GM21723 (cell line): ENCODE data around the gene GRK5.
"Not testable (repeated sequence)": the region's sequence is repeated elsewhere in the genome, so short reads cannot be mapped to it uniquely, and the experiment has no call there.

Experiments
- ATAC-seq: cut with Tn5 transposase; IDR thresholded peaks from one replicate; pipeline ENCODE4 v1.9.1; 2021; ENCODE audit warnings: mild to moderate bottlenecking, moderate library complexity; ENCODE audit not compliant: unreplicated experiment

GRK5 gene

DNA sequence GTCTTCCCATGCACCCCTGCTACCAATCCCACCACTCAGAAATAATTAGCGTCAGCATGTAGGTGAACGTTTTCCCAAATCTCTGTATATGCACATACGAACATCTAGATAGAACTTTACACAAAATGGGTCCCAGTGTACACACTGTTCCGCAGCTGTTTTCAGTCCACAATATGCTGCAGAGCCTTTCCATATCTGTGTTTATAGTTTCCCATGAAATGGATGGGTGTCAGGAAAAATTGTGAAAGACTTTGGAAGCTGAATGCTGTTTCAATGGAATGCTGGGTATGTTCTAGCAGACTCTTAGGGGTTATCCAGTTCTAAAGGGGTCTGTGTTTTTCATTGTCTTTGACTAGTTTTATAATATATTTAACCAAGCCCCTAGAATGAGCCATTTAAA, 13.8 kb downstream of the GRK5 start:
- no peak for ATAC-seq

DNA sequence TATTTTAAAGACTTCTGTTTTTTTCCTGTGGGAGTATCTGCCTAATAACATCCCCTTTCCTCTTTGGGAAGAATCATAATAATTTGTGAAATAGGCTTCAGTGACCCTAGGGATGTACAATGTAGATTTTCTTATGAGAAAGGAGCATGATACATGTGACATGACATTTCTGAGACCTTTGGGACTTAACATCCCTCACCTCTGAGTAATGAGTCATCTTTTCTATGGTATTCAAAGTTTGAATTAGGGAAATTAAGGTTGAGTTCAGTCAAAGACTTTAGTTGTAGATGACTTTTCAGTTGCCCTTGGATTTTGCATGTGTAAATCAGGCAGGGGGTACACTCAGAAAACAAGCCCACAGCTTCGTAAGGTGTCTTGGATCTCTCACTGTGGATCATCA, 14.3 kb downstream of the GRK5 start:
- no peak for ATAC-seq

DNA sequence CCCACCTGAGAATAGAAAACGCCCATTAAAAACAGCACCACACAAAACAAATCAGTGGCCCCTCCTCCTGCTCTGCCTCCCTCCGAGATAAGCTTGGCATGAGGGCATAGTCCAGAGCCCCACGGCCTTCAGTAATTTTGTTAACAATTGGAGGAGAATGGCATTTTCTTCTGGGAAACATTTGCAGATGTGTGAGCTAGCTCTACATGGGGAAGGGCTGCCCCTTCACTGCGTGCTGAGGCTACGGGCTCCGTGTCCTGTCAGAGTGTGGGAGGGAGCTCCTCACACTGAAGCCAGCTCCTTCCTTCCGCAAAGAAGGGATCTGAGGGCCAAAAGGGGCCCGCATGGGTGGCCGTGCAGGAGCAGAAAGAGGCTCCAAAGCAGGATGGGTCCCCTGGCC, 15.2 kb downstream of the GRK5 start:
- ATAC-seq = no peak

DNA sequence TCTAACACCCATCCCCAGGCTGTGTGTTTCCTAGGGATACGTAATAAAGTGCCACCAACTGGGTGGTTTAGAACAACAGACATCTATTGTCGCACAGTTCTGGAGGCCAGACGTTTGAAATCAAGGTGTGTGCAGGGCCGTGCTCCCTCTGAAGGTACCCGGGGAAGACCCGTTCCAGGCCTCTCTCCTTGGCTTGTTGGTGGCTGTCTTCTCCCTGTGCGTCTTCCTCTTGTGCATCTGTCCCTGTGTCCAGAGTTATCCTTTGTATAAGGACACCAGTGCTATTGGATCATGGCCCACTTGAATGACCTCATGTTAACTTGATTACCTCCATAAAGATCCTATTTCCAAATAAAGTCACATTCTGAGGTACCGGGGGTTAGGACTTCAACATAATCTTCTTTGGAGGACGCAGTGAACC, 15.6 kb downstream of the GRK5 start:
- no peak for ATAC-seq

DNA sequence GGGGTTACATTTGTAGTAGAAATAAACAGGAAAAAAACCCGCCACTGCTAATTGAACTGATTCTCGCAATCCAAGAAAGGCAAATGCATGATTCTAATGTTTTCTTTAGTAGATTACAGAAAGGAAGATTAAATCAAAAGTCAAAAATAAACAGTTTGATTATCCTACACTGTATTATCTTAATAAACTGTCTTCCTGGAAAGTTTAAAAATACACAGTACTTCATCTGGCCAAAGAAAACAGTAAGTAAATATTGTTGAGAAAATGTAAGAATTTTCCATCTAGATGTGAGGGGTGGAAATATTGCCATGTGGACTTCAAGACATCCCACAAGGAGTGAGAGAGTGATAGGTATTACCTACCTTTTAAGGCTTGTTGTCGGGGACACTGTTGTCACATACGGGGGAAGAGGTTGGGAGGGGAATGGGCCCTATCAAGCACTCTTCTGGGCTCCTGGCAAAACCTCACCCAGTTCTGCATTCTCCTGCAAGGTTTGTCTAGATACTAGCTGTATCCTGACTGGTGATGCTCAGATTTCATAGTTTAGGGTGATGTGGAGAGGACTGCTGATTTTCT, 17.8 kb downstream of the GRK5 start:
- ATAC-seq = no peak

DNA sequence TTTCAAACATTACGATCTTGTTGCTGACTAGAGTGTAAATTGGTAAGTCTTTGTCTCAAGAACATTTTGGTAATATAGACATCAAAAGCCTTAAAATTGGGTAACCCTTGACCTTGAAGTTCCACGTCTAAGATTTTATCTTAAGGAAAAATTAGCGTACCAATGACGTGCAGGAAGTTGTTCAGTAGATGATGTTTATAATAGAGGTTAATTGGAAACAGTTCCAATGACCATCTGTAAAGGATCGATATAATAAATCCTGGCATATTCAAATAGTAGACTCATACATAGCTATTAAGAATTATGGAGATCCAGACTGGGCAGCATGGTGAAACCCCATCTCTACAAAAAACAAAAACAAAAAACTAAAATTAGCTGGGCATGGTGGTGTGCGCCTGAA, 20.5 kb downstream of the GRK5 start:
- ATAC-seq = no peak

DNA sequence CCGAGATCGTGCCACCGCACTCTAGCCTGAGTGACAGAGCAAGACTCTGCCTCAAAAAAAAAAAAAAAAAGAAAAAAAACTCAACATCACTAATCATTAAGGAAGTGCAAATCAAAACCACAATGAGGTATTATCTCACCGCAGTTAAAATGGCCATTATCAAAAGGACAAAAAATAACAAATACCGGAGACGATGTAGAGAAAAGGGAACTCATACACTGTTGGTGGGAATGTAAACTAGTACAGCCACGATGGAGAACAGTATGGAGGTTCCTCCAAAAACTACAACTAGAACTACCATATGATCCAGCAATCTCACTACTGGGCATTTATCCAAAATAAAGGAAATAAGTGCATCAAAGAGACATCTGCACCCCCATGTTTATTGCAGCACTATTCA, 24.3 kb downstream of the GRK5 start:
- ATAC-seq = no peak

DNA sequence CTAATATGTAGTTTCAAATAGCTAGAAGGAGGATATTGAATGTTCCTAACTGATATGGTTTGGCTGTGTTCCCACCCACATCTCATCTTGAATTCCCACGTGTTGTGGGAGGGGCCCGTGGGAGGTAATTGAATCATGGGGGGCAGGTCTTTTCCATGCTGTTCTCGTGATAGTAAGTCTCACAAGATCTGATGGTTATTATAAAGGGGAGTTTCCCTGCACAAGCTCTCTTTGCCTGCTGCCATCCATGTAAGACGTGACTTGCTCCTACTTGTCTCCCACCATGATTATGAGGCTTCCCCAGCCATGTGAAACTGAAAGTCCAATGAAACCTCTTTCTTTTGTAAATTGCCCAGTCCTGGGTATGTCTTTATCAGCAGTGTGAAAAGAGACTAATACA, 25.1 kb downstream of the GRK5 start:
- not testable (repeated sequence) for ATAC-seq

DNA sequence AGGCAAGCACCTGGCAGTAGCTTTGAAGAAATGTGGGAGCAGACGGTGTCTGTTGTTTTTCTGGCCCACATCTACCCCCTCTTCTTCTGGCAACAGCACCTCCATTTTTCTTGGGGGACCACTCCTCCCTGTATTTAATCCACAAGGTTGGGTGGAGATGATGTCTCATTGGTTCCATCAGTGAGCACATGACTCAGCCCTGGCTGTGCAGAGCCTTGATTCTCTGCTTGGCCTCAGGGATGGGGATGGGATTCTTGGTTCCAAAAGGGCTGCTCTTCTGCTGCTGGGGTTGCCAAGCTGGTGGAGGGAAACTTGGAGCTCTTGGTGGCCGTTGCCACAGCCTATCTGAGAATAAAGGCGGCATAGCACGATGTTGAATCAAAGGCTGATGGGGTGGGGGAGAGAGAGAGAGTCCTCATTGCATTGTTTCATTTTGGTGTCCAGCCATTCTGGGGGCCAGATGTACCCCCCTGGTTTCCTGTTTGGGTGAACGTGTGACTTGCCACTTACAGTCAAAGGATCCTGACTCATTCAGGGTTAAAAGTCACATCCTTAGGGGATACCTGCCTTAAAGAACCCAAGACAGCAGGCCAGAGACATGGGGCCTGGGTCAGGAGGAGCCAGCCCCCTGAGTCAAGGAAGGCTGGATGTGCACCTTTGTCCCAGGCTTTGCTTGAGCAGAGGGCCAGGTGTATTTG, 25.9 kb downstream of the GRK5 start:
- no peak for ATAC-seq

DNA sequence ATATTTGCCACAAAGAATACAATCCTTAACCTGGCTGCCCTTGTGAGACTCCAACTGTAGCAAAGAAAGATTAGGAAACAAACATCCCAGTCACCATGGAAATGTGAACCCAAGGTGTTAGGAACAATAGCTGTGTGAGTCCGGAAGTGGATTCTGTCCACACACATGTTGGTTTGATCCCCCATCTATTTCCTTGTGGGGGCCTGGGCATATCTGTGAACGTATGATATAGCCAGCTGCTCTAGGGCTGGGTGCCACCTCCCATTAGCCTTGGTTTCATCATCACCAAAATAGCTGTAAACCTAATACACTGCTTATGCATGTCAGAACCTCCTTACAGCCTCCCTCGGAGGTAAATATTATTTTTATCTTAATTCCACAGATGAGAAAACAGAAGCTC, 26.4 kb downstream of the GRK5 start:
- no peak for ATAC-seq

DNA sequence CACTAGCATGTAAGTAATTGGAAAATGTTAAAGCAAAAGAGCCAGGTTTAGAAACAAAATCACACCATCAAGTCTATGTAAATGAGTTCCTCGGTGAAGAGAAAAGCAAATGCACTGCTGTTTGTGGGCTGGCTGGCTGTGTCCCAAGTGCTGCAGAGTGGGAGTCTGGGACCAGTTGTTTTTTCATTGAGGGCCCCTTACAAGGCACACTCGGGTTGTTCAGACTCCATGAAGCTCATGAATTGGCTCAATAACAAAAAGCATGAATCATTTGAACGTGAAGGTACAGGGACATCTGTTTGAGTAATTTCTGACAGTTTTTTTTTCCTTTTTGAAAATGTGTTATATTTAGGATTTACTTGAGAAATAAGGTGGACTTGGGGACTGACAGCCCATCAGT, 28.0 kb downstream of the GRK5 start:
- ATAC-seq = no peak

DNA sequence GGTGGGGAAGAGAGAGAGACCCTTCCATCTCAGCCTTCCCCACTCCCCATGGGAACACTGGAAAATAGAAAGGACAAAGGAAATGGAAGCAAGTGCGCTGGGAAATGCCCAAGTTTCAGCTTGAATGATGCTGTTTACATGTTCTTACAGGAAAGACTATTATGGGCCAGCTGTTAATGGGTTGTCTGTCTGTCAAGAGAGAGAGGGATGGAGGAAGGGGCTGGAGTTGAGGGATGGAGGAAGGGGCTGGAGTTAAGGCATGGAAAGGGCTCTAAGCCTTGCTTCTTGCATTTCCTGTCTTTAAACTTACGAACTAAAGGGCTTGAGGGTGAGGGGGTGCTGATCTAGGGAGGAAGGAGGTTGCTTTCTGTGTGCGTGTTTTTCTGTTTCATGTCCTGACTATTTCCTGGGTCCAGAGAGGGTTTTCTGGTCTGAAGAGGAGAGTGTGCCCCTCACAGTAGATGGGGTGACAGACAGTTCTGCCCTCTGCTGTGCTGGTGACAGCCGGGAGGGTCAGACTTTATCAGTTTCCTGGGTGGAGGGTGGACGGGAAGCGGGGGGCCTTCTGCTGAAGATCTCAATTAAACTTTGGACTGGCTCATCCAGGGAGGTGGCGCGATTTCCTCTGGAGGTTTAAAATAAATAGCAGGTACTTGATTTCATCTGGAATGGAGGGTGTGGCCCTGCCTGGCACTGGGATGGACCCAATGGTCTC, 30.5 kb downstream of the GRK5 start:
- ATAC-seq = no peak

DNA sequence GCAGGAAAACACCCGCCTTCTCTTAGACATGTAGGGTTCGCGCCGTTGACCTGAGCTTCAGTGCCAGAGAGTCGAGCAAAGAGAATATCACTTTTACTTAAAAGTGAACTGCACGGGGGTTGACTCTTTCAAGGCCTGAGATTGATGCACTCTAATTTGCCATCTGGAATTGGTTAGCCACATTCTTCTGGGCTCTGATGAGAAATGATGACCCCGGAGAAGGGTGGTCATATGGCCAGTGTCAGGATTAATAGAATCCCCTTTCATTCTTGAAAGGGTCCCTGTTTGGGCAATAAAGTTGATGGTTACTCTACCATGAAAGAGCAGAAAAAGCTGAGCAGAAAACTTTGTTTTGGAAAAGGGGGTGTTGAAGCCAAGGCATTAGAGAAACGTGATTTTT, 31.2 kb downstream of the GRK5 start:
- no peak for ATAC-seq

DNA sequence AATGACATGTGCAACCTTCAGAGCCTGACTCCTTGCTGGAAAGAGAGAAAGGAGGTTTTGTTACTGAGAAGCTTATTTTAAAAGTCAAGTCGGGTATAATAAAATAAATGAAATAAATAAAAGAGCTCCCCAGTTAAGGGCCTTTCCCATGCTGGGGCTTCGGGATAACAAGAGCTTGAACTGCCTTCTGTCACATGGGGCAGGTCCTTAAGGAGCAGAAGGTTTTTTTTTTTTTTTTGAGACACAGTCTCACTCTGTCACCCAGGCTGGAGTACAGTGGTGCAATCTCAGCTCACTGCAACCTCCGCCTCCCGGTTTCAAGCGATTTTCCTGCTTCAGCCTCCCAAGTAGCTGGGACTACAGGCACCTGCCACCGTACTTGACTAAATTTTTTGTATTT, 31.6 kb downstream of the GRK5 start:
- ATAC-seq = not testable (repeated sequence)

DNA sequence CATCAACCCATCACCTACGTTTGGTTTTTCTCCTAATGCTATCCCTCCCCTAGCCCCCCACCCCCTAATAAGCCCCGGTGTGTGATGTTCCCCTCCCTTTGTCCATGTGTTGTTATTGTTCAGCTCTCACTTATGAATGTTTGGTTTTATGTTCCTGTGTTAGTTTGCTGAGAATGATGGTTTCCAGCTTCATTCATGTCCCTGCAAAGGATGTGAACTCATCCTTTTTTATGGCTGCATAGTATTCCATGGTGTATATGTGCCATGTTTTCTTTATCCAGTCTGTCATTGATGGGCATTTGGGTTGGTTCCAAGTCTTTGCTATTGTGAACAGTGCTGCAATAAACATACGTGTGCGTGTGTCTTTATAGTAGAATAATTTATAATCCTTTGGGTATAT, 32.3 kb downstream of the GRK5 start:
- ATAC-seq = not testable (repeated sequence)

DNA sequence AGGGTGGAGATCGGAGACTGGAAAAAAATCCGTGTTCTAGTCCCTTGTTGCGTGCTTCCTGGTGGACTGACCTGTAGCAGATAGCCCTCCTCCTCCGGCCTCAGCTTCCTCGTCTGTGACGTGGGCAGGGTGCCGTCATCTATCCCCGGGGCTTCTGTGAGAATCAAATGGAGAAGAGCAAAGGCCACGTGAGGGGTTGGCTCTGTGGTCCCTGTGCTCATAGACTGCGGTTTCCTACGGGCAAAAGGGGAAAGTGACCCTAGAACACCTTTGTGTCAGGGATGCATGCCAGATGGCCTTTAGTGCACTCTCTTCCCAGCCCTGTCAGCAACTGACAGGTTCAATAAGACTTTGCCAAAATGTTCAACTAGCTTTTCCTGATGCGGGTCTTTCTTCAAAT, 33.7 kb downstream of the GRK5 start:
- ATAC-seq = no peak

DNA sequence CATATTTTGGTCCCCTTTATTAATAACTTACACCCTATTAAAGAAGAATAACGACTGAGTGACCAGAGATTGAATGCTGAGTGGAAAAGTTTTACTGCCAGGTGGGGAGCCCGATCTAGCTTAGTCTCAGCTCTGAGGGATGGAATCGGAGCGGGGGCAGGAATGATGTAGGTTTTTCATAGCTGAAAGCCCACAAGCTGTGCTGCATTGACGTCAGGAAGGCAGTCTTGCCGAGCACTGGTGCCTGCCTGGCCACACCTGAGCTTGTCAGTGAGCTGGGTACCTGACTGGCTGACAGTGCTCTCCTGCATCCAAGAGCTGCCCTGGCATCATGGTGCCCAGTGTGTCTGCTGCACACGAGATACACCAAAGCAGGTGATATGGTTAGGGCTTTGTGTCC, 34.8 kb downstream of the GRK5 start:
- no peak for ATAC-seq

DNA sequence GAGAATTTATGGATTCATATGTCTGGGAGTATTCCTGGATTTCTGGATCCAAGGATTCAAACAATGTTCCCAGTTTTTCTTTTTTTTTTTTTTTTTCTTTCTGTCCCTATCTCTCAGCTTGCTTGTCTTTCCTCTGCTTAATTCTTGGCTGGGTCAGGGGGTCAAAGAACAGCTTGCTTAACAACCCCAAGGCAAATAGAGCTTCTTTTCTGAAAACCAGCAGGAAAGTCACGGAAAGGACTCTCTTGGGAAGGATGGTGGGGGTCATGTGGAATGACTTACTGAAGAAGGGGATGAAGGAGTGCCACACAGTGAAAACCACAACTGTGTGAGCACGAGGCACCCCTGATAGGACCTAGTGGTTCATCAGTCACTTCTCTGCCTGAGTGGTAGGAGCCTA, 36.1 kb downstream of the GRK5 start:
- ATAC-seq = no peak

DNA sequence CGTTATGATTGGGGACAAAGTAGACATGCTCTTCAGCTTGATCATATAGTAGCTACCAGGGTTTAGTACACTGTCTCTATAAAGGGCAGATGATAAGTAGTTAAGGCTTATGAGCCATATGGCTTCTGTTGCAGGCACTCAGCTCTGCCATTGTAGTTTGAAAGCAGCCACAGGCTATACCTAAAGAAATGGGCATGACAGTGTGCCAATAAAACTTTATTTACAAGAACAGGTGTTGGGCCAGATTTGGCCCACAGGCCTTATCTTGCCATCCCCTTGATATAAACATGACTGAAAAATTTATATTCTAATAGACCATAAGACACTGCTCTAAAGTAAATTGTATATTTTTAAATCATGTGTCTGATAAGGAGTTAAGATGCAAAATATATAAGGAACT, 36.6 kb downstream of the GRK5 start:
- no peak for ATAC-seq

DNA sequence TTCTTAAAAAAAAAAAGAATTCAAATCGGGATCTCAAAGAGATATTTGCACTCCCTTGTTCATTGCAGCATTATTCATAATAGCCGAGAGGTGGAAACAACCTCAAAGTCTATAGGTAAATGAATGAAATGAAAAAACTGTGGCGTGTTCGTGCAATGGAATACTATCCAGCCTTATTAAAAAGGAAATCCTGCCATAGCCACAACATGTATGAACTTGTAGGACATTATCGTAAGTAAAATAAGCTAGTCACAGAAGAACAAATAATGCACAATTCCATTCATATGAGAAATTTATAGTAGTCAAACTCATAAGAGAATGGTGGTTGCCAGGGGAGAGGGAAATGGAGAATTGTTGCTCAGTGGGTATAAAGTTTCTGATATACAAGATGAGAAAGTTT, 37.9 kb downstream of the GRK5 start:
- no peak for ATAC-seq

DNA sequence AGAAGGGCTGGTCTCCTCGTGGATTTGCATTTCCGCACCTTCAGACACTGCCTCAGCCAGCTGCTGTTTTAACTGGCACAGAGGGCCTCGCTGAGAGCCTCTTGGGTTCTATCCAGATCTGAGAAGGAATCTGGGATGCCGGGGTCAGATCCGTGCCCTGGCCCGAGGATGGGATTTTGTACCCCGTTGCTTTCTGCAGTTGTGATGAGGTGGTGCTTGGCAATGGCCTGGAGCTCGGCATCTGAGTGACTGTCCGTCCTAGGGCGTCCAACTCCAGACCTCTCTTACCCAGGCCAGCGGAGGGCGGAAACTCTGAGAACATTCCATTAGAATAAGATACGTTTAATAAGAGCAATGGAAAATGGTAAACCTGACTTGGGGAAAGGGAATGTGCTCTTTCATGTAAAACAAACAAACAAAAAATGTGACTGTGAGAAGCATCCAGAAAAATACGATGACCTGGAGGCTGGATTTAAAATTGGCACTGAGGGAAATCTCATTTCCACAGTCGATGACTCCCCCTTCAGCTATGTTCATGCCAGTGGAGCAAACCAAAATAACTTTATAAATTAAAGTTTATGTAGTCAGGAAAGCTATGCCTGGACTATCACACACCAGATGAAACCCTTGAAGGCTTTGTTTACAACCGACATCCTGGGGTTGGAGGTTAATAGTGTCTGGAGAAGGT, 39.6 kb downstream of the GRK5 start:
- no peak for ATAC-seq

DNA sequence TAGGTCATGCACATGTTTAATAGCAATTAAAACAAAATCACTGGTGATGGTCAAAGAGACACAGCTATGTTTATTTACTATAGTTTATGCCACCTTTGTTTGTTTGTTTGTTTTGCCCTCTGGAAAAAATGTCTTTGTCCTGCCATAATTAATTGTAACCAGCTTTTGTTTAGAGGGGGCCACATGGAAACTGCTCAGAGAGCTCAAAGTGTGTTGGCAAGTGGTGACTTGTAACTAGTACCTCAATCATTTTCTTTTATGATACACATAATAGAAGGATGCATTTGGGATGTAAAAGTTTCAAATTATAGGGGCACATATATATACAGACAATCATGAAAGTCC, 40.2 kb downstream of the GRK5 start:
- ATAC-seq = no peak
